ENCODE measurements around the gene ARHGEF19.

ARHGEF19 gene

GRCh38 chr1:16187748-16188401, 24.6 kb downstream of the ARHGEF19 start:
- H3K9me3 Mint-ChIP-seq = no peaks in the 10 kb centered on the region
- no peak overlapping the region for H3K4me3 Mint-ChIP-seq
- H3K36me3 Mint-ChIP-seq = no peaks in the 10 kb centered on the region
- DNase-seq (ENCODE audit: low spot score in 2 of 2) = peak; percentile 75 to 84
- ATAC-seq = peak; percentile 85
- H3K4me1 Mint-ChIP-seq = no peaks in the 10 kb centered on the region
- H3K27ac Mint-ChIP-seq = no peak overlapping the region

GRCh38 chr1:16186655-16187235, 25.7 kb downstream of the ARHGEF19 start:
- Mint-ChIP-seq H3K4me1 (no peaks in the 10 kb centered on the region), H3K9me3 (no peaks in the 10 kb centered on the region), H3K36me3 (no peaks in the 10 kb centered on the region), H3K27ac (no peak overlapping the region), H3K4me3 (no peak overlapping the region)
- no peak for ATAC-seq
- no peak for DNase-seq (ENCODE audit: low spot score in 2 of 2)

- Mint-ChIP-seq H3K36me3 (no peaks in the 10 kb centered on the region), H3K9me3 (no peaks in the 10 kb centered on the region), H3K4me1 (no peaks in the 10 kb centered on the region), H3K27ac (no peak overlapping the region), H3K4me3 (no peak overlapping the region)
- DNase-seq (ENCODE audit: low spot score in 2 of 2) (no peak), ATAC-seq (no peak)
Measured at GRCh38 chr1:16184557-16185303, 27.7 kb downstream of the ARHGEF19 start.

GRCh38 chr1:16183765-16184556, 28.5 kb downstream of the ARHGEF19 start:
- ATAC-seq (no peak), DNase-seq (ENCODE audit: low spot score in 2 of 2) (no peak)
- Mint-ChIP-seq H3K4me1 (no peaks in the 10 kb centered on the region), H3K9me3 (no peaks in the 10 kb centered on the region), H3K27ac (no peak overlapping the region), H3K36me3 (no peaks in the 10 kb centered on the region), H3K4me3 (no peak overlapping the region)

- ATAC-seq (no peak), DNase-seq (ENCODE audit: low spot score in 2 of 2) (no peak)
- no peak overlapping the region for H3K4me3 Mint-ChIP-seq
- no peaks in the 10 kb centered on the region for H3K4me1 Mint-ChIP-seq
- H3K9me3 Mint-ChIP-seq = no peaks in the 10 kb centered on the region
- H3K27ac Mint-ChIP-seq = no peak overlapping the region
- no peaks in the 10 kb centered on the region for H3K36me3 Mint-ChIP-seq
Measured at GRCh38 chr1:16183179-16183578, 29.3 kb downstream of the ARHGEF19 start.

- H3K27ac Mint-ChIP-seq = no peak overlapping the region
Measured at GRCh38 chr1:16181887-16182719, 30.3 kb downstream of the ARHGEF19 start.

GRCh38 chr1:16180291-16180824, 32.1 kb downstream of the ARHGEF19 start:
- no peaks in the 10 kb centered on the region for H3K36me3 Mint-ChIP-seq
- no peak overlapping the region for H3K27ac Mint-ChIP-seq
- DNase-seq (ENCODE audit: low spot score in 2 of 2) (no peak), ATAC-seq (no peak)
- no peaks in the 10 kb centered on the region for H3K4me1 Mint-ChIP-seq
- H3K4me3 Mint-ChIP-seq = no peak overlapping the region
- no peaks in the 10 kb centered on the region for H3K9me3 Mint-ChIP-seq

More at GRCh38 chr1:16181887-16182719, 30.3 kb downstream of the ARHGEF19 start:
- no peaks in the 10 kb centered on the region for H3K4me1 Mint-ChIP-seq
- H3K9me3 Mint-ChIP-seq = no peaks in the 10 kb centered on the region
- DNase-seq (ENCODE audit: low spot score in 2 of 2) (no peak), ATAC-seq (no peak)
- no peak overlapping the region for H3K4me3 Mint-ChIP-seq
- no peaks in the 10 kb centered on the region for H3K36me3 Mint-ChIP-seq

- ATAC-seq = no peak
- H3K4me3 Mint-ChIP-seq = no peak overlapping the region
- H3K4me1 Mint-ChIP-seq = no peaks in the 10 kb centered on the region
- no peak for DNase-seq (ENCODE audit: low spot score in 2 of 2)
- H3K9me3 Mint-ChIP-seq = no peaks in the 10 kb centered on the region
- no peak overlapping the region for H3K27ac Mint-ChIP-seq
- no peaks in the 10 kb centered on the region for H3K36me3 Mint-ChIP-seq
Measured at GRCh38 chr1:16178596-16179497, 33.6 kb downstream of the ARHGEF19 start.

- Mint-ChIP-seq H3K36me3 (no peaks in the 10 kb centered on the region), H3K4me3 (no peak overlapping the region)
Measured at GRCh38 chr1:16177306-16177705, 35.1 kb downstream of the ARHGEF19 start.

GRCh38 chr1:16176653-16177052, 35.8 kb downstream of the ARHGEF19 start:
- no peaks in the 10 kb centered on the region for H3K36me3 Mint-ChIP-seq
- H3K27ac Mint-ChIP-seq = no peak overlapping the region
- H3K9me3 Mint-ChIP-seq = no peaks in the 10 kb centered on the region
- H3K4me3 Mint-ChIP-seq = no peak overlapping the region
- DNase-seq (ENCODE audit: low spot score in 2 of 2) (no peak), ATAC-seq (no peak)
- no peaks in the 10 kb centered on the region for H3K4me1 Mint-ChIP-seq

More at GRCh38 chr1:16177306-16177705, 35.1 kb downstream of the ARHGEF19 start:
- Mint-ChIP-seq H3K27ac (no peak overlapping the region), H3K4me1 (no peaks in the 10 kb centered on the region), H3K9me3 (no peaks in the 10 kb centered on the region)
- no peak for DNase-seq (ENCODE audit: low spot score in 2 of 2)
- ATAC-seq = no peak

GRCh38 chr1:16175610-16176553, 36.6 kb downstream of the ARHGEF19 start:
- no peak for ATAC-seq
- no peaks in the 10 kb centered on the region for H3K4me1 Mint-ChIP-seq
- no peak for DNase-seq (ENCODE audit: low spot score in 2 of 2)
- no peaks in the 10 kb centered on the region for H3K9me3 Mint-ChIP-seq
- no peak overlapping the region for H3K4me3 Mint-ChIP-seq
- H3K36me3 Mint-ChIP-seq = no peaks in the 10 kb centered on the region
- no peak overlapping the region for H3K27ac Mint-ChIP-seq

GRCh38 chr1:16174886-16175598, 37.4 kb downstream of the ARHGEF19 start:
- H3K4me3 Mint-ChIP-seq = no peak overlapping the region
- DNase-seq (ENCODE audit: low spot score in 2 of 2) = no peak
- H3K9me3 Mint-ChIP-seq = no peaks in the 10 kb centered on the region
- H3K27ac Mint-ChIP-seq = peak overlapping the region; percentile 68
- no peak for ATAC-seq
- H3K36me3 Mint-ChIP-seq = no peaks in the 10 kb centered on the region
- no peaks in the 10 kb centered on the region for H3K4me1 Mint-ChIP-seq
